Right renal cortex interstitium (tissue), 3 donors: ENCODE results near the gene PGAM2. TPM values are rescaled to one million over a fixed set of nuclear protein-coding genes. Genes with fewer than 3 reads are reported as not detected.

Source experiments
- DNase-seq, 3 donors: peaks; one replicate each; pipeline ENCODE4 v3.0.0-alpha.2; 2013; ENCODE audit warnings: low read depth in 3 of 3, low spot score in 2 of 3
- polyA plus RNA-seq, 3 donors: library from polyadenylated mRNA; unstranded; fragments of 120-200 nt; gene quantifications; one replicate each; pipeline ENCODE4 v1.2.1, GENCODE V29; 2013; ENCODE audit not compliant: insufficient read length in 3 of 3

The PGAM2 gene
- polyA plus RNA-seq, 3 donors = 1.2 to 2.9 (median 1.5) TPM

DNA sequence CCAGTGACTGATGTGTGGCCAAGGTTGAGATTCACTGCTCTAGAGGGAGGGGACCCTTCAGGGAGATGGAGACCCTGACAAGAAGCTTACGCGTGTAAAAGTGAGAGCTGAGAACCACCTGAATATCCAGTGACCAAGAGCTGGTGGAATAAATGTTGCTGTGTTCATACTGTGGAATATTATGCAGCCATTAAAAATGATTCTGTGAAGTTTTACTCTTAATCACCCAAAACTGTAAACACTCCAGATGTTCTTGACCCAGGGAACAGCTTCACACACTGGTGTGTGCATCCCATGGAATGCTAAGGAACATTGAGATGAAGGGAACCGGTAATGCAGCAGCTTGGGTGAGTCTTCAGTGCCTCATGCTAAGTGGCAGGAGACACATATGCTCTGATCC, 21.3 kb upstream of the PGAM2 start:
- no peak for DNase-seq

- no peak for DNase-seq
These were observed 20.2 kb upstream of the PGAM2 start for GRCh38 chr7:44085546-44085945.

- DNase-seq = no peak
These were observed 19.3 kb upstream of the PGAM2 start for GRCh38 chr7:44084701-44085100.

- DNase-seq = no peak
These were observed 18.4 kb upstream of the PGAM2 start for GRCh38 chr7:44083796-44084195.

- peak; percentile 87 to 97 (median 93) for DNase-seq
These were observed 17.3 kb upstream of the PGAM2 start for GRCh38 chr7:44082541-44083207.

DNA sequence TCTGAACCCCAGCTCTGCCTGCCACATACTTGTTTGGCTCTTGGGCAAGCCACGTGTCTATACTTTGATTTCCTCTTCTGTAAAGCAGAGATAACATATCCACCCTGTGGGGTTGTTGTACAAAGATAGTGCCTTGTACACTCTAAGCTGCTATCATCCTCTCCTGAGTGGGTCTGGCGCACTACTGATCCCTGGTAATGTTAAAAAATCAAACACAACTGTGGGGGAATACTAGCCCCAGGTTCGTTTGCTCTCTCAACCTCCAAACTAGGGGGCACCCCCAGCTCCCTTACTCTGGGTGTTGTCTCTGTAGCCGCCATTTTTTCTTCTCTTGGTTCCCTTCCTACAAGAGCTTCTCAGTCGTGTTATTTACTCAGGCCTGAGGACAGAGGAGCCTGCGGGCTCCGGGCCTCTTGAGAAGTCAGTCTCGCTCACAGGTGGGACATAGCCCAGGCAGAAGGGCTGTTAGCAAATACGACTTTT, 15.9 kb upstream of the PGAM2 start:
- no peak for DNase-seq

DNA sequence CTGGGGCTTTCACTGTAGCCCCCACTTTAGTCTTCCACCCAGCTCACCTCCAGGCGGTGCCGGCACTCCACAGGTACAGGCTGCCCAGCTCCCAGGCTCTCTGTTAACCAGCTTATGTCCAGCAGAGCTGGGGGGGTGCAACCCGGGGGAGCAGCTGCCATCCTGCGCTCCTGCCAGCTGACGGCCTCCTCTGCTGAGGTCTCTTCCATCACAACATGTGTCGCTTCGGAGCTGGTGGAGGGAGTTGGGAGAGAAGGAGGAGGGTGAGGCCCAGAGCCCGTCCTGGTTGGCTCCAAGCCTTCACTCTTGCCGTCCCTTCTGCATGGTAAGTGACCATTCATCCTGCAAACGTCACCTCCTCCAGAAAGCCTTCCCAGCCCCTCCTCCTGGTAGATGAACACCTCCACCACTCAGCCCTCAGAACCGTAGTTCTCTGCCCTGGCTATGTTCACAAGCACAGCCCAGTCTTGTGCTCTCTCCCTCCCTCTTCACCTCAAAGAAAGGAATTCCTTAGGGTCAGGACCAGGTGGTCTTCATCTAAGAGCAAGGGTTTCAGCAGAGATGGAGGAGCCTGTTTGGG, 15.4 kb upstream of the PGAM2 start:
- no peak for DNase-seq

- no peak for DNase-seq
These were observed 14.8 kb upstream of the PGAM2 start for GRCh38 chr7:44080118-44080517.

- no peak for DNase-seq
These were observed 14.1 kb upstream of the PGAM2 start for GRCh38 chr7:44079331-44080021.

DNA sequence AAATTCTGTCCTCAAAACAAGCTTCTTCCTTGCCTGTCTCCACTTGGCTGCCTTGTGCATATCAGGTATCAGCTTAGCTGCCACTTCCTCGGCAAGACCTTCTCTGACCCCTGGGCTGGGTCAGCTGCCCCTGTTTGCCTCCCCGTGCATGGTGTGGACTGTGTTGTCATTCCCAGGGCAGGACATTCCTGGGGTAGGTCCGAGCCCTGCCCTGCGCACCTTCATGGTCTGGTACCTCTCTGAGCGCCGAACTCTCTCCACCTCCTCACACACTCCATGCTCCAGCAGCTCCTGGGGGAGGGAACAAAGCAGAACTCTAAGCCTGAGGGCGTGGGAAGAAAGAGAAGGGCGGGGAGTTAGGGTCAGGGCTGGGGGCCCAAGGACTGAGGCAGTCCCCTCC, 13.2 kb upstream of the PGAM2 start:
- peak in 2 of 3 donors; percentile 45 to 46 for DNase-seq

DNA sequence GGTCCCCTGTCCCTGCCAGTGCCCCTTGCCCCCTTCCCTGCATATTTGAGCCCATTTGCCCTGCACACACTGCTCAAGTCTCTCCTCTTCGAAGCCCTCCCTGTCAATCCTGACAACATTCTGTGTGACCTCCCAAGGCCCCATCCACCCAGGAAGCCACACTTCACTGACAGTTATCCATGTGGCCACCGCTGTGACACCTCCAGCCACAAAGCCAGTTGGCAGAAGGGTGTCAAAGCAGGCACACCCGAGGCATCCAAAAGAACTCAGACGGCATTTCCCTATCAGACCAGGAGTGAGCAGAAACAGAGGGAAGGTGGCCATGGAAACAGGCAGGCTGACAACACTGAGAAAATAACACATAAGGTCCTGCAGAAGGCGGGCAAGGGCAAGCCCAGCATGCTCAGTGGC, 12.3 kb upstream of the PGAM2 start:
- no peak for DNase-seq

GRCh38 chr7:44077061-44077460, 11.7 kb upstream of the PGAM2 start:
- DNase-seq = no peak

- DNase-seq = no peak
These were observed 10.9 kb upstream of the PGAM2 start for GRCh38 chr7:44076101-44076895.

DNA sequence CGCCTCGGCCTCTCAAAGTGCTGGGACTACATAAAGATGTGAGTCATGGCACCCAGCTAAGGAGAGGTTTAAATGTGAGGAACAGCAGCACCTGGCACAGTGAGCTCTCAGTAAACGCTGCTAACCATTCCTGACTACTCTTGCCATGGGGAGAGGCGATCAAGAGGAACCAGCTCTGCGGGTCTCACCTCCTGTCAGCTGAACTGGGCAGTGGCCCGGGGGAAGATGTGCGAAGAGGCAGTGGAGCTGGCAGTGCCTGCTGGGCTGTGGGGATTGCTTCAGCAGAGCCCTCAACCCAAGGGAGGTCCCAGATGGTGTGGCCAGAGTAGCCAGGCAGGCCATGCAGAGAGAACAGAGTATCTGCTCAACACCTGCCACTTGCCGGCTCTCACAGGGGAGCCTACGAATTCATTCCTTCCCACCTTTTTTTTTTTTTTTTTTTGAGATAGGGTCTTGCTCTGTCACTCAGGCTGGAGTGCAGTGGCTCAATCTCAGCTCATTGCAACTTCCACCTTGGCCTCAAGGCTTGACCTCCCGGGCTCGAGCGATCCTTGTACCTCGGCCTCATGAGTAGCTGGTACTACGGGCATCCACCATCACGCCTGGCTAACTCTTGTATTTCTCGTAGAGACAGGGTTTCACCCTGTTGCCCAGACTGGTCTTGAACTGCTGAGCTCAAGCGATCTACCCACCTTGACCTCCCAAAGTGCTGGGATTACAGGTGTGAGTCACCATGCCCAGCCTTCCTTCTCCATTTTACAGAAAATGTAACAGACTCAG, 10.1 kb upstream of the PGAM2 start:
- no peak for DNase-seq

GRCh38 chr7:44074349-44074695, 9.0 kb upstream of the PGAM2 start:
- no peak for DNase-seq

- no peak for DNase-seq
These were observed 8.4 kb upstream of the PGAM2 start for GRCh38 chr7:44073664-44074348.

- DNase-seq = no peak
These were observed 7.2 kb upstream of the PGAM2 start for GRCh38 chr7:44072364-44073231.

GRCh38 chr7:44071726-44072363, 6.5 kb upstream of the PGAM2 start:
- no peak for DNase-seq
